HG02981 (cell line): Measurements from ENCODE around the gene LLGL2.
A peak's percentile ranks its signal among the peaks of the same experiment; 100 is the strongest.
"Not testable (repeated sequence)": the region's sequence is repeated elsewhere in the genome, so short reads cannot be mapped to it uniquely, and the experiment has no call there.

Source experiments
- ATAC-seq: cut with Tn5 transposase; IDR thresholded peaks from one replicate; pipeline ENCODE4 v1.9.1; 2021; ENCODE audit warnings: mild to moderate bottlenecking, moderate library complexity; ENCODE audit not compliant: unreplicated experiment

The LLGL2 gene

GRCh38 chr17:75507733-75508719 is 17.5 kb upstream of the LLGL2 start:
- ATAC-seq, result no peak

- no peak for ATAC-seq
These were observed 16.6 kb upstream of the LLGL2 start for GRCh38 chr17:75508931-75509361.

GRCh38 chr17:75509528-75510258 is 15.8 kb upstream of the LLGL2 start:
- ATAC-seq, result no peak

- ATAC-seq, result no peak
These were observed 14.3 kb upstream of the LLGL2 start for GRCh38 chr17:75511270-75511609.

- no peak for ATAC-seq
These were observed 13.6 kb upstream of the LLGL2 start for GRCh38 chr17:75511610-75512575.

- ATAC-seq, result no peak
These were observed 12.4 kb upstream of the LLGL2 start for GRCh38 chr17:75512926-75513640.

GRCh38 chr17:75513641-75514000 is 11.9 kb upstream of the LLGL2 start:
- ATAC-seq, result no peak

- ATAC-seq, result no peak
These were observed 11.1 kb upstream of the LLGL2 start for GRCh38 chr17:75514299-75514918.

- ATAC-seq, result no peak
These were observed 10.5 kb upstream of the LLGL2 start for GRCh38 chr17:75514919-75515495.

GRCh38 chr17:75515496-75516254 is 9.8 kb upstream of the LLGL2 start, which contains the start of gene CASKIN2:
CASKIN2 (minus strand) TSS chr17:75515537; CDS start chr17:75513804, 1,733 bp downstream.
- ATAC-seq, result peak; percentile 49

GRCh38 chr17:75516255-75516618 is 9.3 kb upstream of the LLGL2 start, which contains the start of gene TSEN54:
TSEN54 (plus strand) TSS chr17:75516528; CDS start chr17:75516561, 33 bp downstream.
- peak; percentile 71 for ATAC-seq

GRCh38 chr17:75516619-75517296 is 8.7 kb upstream of the LLGL2 start:
- peak; percentile 6 for ATAC-seq

GRCh38 chr17:75517297-75517865 is 8.1 kb upstream of the LLGL2 start:
- no peak for ATAC-seq

- no peak for ATAC-seq
These were observed 7.3 kb upstream of the LLGL2 start for GRCh38 chr17:75518201-75518600.

GRCh38 chr17:75518983-75519537 is 6.4 kb upstream of the LLGL2 start:
- no peak for ATAC-seq

GRCh38 chr17:75520413-75520812 is 5.1 kb upstream of the LLGL2 start:
- ATAC-seq, result not testable (repeated sequence)

GRCh38 chr17:75521290-75521689 is 4.2 kb upstream of the LLGL2 start:
- ATAC-seq, result no peak
